ENCODE data around the gene FSTL1.

- TF ChIP-seq CTCF (conservative IDR thresholded peaks at IDR 0.05; ENCODE audit: low read depth in 2 of 2), result no peak
- TF ChIP-seq ZNF331 (CRISPR knock-in tag; IDR thresholded peaks at IDR 0.05; ENCODE audit: low read depth), result no peak
- TF ChIP-seq EZH2 (IDR thresholded peaks at IDR 0.05; ENCODE audit: low read depth, unreplicated experiment), result no peak
- TF ChIP-seq EZH2phosphoT487 (IDR thresholded peaks at IDR 0.05; ENCODE audit: unreplicated experiment), result no peak
- no peak for TF ChIP-seq POLR2AphosphoS5 (IDR thresholded peaks at IDR 0.05; ENCODE audit: low read depth)
These were observed 36.4 kb upstream of the FSTL1 start for GRCh38 chr3:120487191-120487650.

All from GM23338 (cell line).